Measurements from ENCODE around the gene SWT1. TPM values are rescaled to one million over a fixed set of nuclear protein-coding genes. Genes with fewer than 3 reads are reported as not detected.

Gene SWT1
- total and polyA plus RNA-seq, 9 of the 15 experiments (the other 6 are each of a cell fraction or from before 2014, with no cell fraction given): 1.5 to 3.4 (median 2.3) TPM

DNA sequence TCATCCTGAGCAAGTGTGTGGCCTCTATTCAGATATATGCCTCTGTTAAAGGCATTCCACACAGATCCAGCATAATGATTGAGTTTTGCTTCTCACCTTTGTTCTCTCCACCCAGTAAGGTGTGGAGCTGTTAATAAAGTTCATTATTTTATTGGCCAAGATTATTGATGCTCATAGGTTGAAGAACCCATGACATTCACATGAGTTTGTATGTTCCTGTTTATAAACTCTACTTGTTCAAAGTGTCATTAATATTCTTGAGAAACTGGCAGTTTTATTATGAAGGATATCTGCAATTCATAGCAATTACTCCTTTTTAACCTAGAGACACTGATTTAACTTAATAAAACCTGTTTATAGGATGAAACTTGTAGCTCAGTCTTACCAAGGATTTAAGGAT is 138.1 kb downstream of the SWT1 start (continued):
- TF ChIP-seq HNRNPLL (IDR thresholded peaks at IDR 0.05; ENCODE audit: low read depth, low read length, poor library complexity, severe bottlenecking) (no peak), ZSCAN32 (CRISPR knock-in tag; IDR thresholded peaks at IDR 0.05) (no peak), NR2C2 (CRISPR knock-in tag; IDR thresholded peaks at IDR 0.05) (no peak), NR2C2 (tag; IDR thresholded peaks at IDR 0.05) (no peak), SMARCB1 (IDR thresholded peaks at IDR 0.05; ENCODE audit: insufficient read length, low read depth) (no peak), ASH1L (IDR thresholded peaks at IDR 0.05; ENCODE audit: borderline replicate concordance, low read depth, partially characterized antibody) (no peak), STAT5A (IDR thresholded peaks at IDR 0.05; ENCODE audit: borderline replicate concordance, low read length) (no peak)
- TF ChIP-seq, protein P1, sequence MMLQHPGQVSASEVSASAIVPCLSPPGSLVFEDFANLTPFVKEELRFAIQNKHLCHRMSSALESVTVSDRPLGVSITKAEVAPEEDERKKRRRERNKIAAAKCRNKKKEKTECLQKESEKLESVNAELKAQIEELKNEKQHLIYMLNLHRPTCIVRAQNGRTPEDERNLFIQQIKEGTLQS (IDR thresholded peaks at IDR 0.05): no peak
- TF ChIP-seq, protein P1 (CRISPR knock-in tag; conservative IDR thresholded peaks at IDR 0.05): no peak
- TF ChIP-seq, protein P2, sequence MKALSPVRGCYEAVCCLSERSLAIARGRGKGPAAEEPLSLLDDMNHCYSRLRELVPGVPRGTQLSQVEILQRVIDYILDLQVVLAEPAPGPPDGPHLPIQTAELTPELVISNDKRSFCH (CRISPR knock-in tag; IDR thresholded peaks at IDR 0.05): no peak
- TF ChIP-seq, protein P2 (tag; IDR thresholded peaks at IDR 0.05): no peak

DNA sequence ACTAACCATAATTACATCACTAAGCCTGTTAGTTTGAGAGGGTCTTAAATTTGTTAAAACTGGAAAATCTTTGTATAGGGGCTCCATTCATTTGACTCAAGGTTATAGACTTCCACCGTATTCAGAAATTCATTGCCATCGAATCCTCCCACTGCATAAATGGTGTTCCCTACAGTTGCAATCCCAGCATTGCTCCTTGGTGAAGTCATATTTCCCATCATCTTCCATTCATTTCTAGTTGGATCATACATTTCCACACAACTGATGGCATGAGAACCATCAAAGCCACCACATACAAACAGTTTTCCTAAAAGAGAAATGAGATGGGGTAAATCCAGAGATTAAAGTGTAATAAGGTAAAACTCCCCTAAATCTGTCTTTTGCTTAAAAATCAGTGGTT is 141.0 kb downstream of the SWT1 start:
- 93% methylated on average over 2 of the region's 2 CpGs for WGBS (ENCODE audit: insufficient coverage, low coverage, missing lambda C conversion rate)
- Histone ChIP-seq H4K20me1 (replicated peaks; ENCODE audit: control insufficient read depth, insufficient read depth, low read length) (no peaks in the 10 kb centered on the region), H3K4me2 (ENCODE audit: insufficient read depth, low read length) (no peak overlapping the region), H3K9me1 (ENCODE audit: control insufficient read depth, insufficient read depth, low read length) (no peaks in the 10 kb centered on the region), H3K36me3 (ENCODE audit: control insufficient read depth, insufficient read depth, low read length) (peaks cover 92% of the 10 kb centered on the region), H3K79me2 (ENCODE audit: control insufficient read depth, insufficient read depth, low read length) (no peaks in the 10 kb centered on the region), H2AFZ (ENCODE audit: low read depth, low read length) (no peak overlapping the region), H3K27ac (ENCODE audit: extremely low read depth, low read depth, low read length) (no peak overlapping the region), H3K27me3 (ENCODE audit: control insufficient read depth in 2 of 2, insufficient read depth in 2 of 2, low read length in 2 of 2) (no peaks in the 10 kb centered on the region), H3K4me3 (no peak overlapping the region), H3K4me1 (replicated peaks in 1 of 2; ENCODE audit: control insufficient read depth in 2 of 2, insufficient read depth in 2 of 2, low read length in 2 of 2) (peaks cover 0 to 6% of the 10 kb centered on the region in 2 experiments; a peak in 1 of 5 replicates), H3K9ac (ENCODE audit: insufficient read depth in 1 of 2, low read depth in 2 of 2, low read length in 2 of 2) (no peak overlapping the region), H3K9me3 (replicated peaks; ENCODE audit: control insufficient read depth, insufficient read depth, low read depth, low read length) (no peaks in the 10 kb centered on the region)
- no peak for ATAC-seq
- in situ Hi-C loops (cut with MboI) (no loop called here), intact Hi-C loops (cut with micrococcal nuclease) (no loop called here)
- ChIA-PET POLR2A (interaction anchor here (1.0 kb wide), 1 partner anchor 20 kb away, joined by 4 read pairs; the partner anchor contains the start of gene IVNS1ABP), CTCF (ENCODE audit: low intra/inter-chr PET ratio) (no interaction called here)
- DNase-seq (ENCODE audit: extremely low read depth in 1 of 4, low spot score in 3 of 4): no peak
- FAIRE-seq: no peak
- no TSS peak for BruUV-seq (replicated peaks)
- TF ChIP-seq RBM17 (IDR thresholded peaks at IDR 0.05; ENCODE audit: borderline replicate concordance, low read depth, low read length): no peak
- TF ChIP-seq, protein P3, sequence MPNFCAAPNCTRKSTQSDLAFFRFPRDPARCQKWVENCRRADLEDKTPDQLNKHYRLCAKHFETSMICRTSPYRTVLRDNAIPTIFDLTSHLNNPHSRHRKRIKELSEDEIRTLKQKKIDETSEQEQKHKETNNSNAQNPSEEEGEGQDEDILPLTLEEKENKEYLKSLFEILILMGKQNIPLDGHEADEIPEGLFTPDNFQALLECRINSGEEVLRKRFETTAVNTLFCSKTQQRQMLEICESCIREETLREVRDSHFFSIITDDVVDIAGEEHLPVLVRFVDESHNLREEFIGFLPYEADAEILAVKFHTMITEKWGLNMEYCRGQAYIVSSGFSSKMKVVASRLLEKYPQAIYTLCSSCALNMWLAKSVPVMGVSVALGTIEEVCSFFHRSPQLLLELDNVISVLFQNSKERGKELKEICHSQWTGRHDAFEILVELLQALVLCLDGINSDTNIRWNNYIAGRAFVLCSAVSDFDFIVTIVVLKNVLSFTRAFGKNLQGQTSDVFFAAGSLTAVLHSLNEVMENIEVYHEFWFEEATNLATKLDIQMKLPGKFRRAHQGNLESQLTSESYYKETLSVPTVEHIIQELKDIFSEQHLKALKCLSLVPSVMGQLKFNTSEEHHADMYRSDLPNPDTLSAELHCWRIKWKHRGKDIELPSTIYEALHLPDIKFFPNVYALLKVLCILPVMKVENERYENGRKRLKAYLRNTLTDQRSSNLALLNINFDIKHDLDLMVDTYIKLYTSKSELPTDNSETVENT (CRISPR knock-in tag; IDR thresholded peaks at IDR 0.05): no peak
- TF ChIP-seq CREM (IDR thresholded peaks at IDR 0.05; ENCODE audit: low read depth): no peak
- TF ChIP-seq ZNF766 (CRISPR knock-in tag; conservative IDR thresholded peaks at IDR 0.05): no peak
- no peak for TF ChIP-seq ZFP36 (IDR thresholded peaks at IDR 0.05; ENCODE audit: low read depth, low read length, partially characterized antibody)
- TF ChIP-seq KAT7 (CRISPR knock-in tag; IDR thresholded peaks at IDR 0.05; ENCODE audit: borderline replicate concordance): no peak
- TF ChIP-seq DDX20 (tag; IDR thresholded peaks at IDR 0.05; ENCODE audit: low read depth): no peak
- TF ChIP-seq CHD4 (IDR thresholded peaks at IDR 0.05; ENCODE audit: insufficient read depth, insufficient replicate concordance, low read depth, low read length, poor library complexity, severe bottlenecking): no peak
- no peak for TF ChIP-seq RNF2 (IDR thresholded peaks at IDR 0.05)
